SK-MEL-5 (cell line): ENCODE results near the gene CFDP1. TPM values are rescaled to one million over a fixed set of nuclear protein-coding genes. Genes with fewer than 3 reads are reported as not detected.
"Not testable (repeated sequence)": the region's sequence is repeated elsewhere in the genome, so short reads cannot be mapped to it uniquely, and the experiment has no call there.

Experiments
- DNase-seq: peaks from one replicate; pipeline ENCODE4 v3.0.0-alpha.2; 2016; ENCODE audit warnings: low read depth, low spot score
- in situ Hi-C: cut with HindIII; loops from 2 replicates; pipeline ENCODE4 v1.10.0; 2016; ENCODE audit warnings: low sequenced_read_pairs, high pct_unique_total_duplicates, low pct_unique_long_range_greater_than_20kb
- polyA plus RNA-seq, 2 experiments: library from polyadenylated mRNA; depleted of rRNA; stranded (reverse); fragments of >200 nt; gene quantifications; 2 replicates each; pipeline ENCODE4 v1.2.3, GENCODE V29; 2015
- total RNA-seq: library from RNA; depleted of rRNA; stranded (reverse); fragments of >200 nt; shearing (Covaris generic); gene quantifications from 2 replicates; pipeline ENCODE4 v1.2.3, GENCODE V29; 2014; rRNA removed

The CFDP1 gene
- total RNA-seq: 24.8 and 25.1 TPM in 2 replicates
- polyA plus RNA-seq (2015; cell fraction: cytosol; rRNA removed): 13.0 and 21.7 TPM in 2 replicates
- 28.4 and 36.6 TPM in 2 replicates for polyA plus RNA-seq (2015; cell fraction: nucleus; rRNA removed)

DNA sequence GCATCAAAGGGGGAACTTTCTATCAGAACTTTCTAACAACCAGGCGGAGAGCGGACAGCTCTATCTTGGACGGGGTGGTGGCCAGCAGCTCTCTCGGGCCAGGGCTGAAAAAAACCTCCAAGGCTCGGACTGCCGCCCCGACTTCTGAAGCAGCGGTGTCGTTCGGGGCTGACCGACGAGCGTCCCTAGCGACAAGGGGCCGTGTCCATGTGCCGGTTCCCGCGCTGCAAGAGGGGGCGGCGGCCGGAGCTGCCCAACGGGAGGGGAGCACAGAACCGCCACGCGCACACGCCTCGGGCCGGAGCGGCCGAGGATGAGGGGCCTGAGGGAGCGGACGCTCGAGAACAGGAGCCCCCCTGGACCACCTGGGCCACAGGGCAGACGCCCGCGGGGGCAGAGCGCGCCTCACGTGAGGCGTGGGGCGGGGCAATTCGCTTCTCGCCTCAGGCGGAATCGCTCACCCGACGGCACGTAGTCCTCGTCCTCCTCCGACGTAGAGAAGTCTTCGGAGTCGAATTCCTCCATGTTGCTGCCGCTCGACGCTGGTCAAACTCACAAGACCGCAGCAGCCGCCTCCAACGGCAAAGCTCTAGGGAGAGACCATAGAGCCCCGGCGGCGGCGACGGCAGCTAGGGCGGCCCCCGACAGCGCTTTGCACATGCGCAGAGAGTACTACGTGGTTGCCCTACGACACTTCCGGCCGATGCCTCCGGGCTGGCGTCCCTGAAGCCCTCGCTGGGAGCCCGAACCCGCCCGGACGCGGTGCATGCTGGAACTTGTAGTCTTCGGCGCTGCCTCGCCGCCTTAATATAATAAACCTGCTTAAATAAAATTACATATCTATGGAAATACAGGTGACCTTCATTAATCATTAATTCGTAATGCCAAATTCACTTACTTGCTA, at the start of gene CFDP1:
Gene CFDP1, minus strand, starts transcription at position 676 of the 904 bp plus-strand sequence. Its CDS starts 151 bp downstream, at position 525.
- in situ Hi-C loops: no loop called here
- DNase-seq: peak; percentile 94

DNA sequence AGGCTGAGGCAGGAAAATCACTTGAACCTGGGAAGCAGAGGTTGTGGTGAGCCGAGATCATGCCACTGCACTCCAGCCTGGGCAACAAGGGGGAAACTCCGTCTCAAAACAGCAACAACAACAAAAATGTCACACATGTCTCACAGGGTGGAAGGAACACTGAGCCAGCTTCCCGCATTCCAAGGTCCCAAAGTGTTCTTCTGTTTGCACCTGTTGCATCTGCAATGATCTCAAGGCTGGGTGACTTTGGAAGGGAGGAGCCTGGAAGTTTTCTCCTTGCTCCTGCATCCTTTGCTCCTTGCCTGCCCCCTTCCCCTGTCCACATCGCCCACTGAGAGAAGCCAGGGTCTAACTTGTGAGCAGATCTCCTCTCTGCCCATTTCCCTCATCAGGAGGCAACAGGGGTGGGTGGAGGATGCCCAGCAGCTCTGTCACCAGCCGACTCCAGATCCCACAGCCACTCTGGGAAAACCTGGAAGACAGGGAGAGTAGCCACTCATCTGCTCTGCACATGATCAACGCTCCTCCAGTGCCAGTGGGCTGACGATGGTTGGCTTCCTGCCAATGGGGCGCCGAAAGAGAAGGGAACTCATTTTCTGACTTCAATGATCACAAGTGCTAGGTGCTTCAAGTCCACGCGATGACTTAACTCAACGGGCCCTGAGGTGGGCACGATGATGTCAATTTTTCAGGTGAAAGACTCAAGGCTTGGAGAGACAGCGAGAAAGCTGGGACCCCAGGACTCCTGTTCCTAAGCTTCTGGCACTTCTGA, 49.3 kb upstream of the CFDP1 start:
- no peak for DNase-seq
- in situ Hi-C loops: no loop called here

DNA sequence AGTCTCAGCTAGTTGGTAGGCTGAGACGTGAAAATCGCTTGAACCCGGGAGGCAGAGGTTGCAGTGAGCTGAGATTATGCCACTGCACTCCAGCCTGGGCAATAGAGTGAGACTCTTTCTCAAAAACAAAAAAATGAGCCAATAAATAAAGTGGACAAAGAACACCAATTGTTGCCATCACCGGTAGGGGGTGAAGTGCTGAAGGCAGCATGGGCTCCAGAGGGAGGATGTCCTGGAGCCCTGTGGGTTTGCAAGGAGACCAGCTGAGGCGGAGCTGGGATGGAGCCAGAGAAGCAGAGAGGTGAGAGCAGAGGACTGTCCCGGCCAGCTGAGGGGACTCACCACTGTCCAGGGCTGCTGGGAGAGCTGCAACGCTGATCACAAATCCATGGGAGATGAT, 48.2 kb upstream of the CFDP1 start:
- in situ Hi-C loops: no loop called here
- DNase-seq: peak; percentile 40

DNA sequence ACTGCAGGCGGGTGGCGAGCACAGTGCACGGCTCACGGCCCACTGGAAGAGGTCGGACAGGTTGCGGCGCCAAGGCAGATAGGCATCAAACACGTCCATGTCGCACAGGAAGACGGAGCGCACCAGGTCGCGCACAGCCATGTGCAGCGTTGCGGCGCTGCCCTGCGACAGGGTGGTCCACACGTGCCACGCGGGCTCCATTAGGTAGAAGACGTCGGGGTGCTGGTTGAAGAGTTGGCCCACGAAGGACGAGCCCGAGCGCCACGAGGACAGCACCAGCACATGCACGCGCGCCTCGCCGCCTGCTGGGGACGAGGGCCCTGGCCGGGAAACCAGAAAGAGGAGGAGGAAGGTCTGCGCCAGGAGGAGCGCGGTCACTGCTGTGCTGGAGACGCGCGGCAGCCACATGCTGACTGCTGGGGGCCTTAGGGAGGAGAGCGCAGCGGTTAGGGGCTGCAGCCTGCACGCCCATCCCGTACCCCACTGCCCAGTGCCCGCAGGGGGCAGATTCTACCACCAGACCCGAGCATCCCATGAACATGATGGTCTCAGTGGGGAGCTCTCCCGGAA, 46.2 kb upstream of the CFDP1 start:
- in situ Hi-C loops: no loop called here
- no peak for DNase-seq

DNA sequence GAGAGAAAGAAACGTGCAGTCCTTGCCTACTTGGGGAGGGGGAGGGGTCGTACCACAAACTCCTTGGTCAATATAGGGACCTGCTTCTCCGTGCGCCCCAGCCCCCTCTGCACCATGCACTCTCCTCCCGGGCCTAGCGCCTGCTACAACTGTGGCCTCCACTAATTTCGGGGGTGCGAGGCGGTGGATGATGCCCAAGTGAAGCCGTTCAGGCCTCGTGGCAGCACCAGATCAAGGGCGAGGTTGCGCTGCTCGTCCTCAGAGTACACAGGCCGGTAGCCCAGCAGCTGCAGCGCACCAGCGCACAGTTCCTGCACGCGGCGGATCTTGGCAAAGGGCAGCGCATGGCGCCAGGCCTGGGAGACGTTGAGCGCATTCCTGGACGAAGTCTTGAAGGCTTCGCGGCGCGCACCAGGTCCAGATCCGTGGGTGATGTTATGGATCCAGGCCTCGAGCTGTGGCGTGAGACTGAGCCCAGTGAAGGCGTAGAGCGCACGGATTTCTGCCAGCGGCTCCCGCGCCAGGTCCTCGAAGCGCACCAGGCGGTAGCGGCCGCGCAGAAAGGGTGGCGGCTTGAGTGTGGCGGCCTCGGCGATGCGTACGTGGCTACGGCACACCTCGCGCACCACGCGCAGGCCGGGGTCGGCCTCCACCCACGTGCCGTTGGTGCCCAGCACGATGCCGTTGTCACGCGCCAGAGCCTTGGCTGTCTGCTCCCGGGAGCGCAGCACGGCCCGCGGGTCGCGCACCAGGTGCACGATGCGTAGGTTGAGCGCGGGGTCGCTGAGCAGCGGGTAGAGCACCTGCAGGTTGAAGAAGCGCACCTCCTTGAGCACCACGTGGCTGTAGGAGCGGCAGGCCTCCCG, 45.4 kb upstream of the CFDP1 start:
- in situ Hi-C loops: no loop called here
- no peak for DNase-seq

DNA sequence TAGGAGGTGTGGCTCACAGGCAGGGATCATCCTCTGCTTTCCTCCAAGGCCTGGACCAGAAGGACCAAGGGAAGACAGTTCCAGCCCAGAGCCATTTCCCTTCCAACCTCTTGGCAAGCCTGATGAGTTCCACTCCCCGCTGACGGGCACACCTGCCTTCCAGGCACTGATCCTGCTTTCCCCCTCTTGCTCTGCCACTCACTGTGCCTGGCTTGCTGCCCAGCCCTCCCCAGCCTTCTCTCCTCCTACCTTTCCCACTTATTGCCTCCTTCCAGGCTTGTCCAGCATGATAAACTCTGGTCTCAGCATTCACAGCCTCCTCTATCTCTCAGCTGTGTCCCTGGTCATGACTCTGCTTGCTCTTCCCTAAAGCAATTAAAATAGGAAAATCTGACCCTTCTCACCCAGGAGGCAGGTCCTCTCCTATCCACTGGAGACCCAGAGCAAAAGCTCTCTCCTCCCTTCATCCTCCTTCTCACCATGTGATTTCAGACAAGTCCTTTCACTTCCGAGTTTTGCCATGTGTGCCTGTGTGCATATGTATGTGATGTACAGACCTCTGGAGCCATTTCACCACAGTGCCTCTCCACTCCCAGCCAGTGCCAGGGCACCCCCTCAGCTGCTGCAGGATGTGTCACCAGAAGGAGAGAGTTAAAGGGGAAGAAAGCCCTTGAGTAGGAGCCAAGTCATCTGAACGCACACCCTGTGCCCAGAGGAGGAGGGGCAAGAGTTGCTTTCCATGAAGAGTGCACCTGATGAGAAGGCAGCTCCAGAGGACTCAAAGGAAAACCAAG, 44.6 kb upstream of the CFDP1 start:
- in situ Hi-C loops: no loop called here
- no peak for DNase-seq

DNA sequence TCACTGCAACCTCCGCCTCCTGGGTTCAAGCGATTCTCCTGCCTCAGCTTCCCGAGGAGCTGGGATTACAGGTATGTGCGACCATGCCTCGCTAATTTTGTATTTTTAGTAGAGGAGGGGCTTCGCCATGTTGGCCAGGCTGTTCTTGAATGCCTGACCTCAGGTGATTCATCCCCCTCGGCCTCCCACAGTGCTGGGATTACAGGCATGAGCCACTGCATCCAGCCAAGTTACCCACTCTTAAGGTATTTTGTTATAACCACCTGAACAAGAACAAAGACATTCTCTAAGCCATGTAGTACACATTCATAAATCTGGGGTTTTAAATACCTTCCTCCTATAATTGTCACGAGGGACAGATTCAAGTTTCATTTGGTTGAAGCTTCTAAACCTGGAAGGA, 43.5 kb upstream of the CFDP1 start:
- DNase-seq: no peak
- in situ Hi-C loops: no loop called here

DNA sequence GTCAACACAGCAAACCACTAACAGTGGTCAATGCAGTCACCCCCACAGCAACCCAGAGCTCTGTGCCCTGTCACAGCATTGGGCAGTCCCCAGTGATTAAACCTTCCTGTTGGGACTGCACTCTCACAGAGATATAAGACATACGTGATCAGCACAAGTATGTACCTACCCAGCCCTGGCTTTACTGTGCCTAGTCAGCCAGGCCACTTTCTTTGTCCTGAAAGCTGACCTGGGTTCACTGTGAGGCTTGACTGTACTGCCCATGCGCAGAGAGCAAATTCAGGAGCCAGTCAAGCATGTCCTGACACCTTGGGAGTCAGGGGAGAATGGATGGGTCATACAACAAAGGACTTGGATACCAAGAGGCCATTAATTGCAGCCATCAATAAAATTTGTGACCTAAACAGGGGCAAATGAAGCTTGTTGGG, 42.1 kb upstream of the CFDP1 start:
- in situ Hi-C loops: no loop called here

DNA sequence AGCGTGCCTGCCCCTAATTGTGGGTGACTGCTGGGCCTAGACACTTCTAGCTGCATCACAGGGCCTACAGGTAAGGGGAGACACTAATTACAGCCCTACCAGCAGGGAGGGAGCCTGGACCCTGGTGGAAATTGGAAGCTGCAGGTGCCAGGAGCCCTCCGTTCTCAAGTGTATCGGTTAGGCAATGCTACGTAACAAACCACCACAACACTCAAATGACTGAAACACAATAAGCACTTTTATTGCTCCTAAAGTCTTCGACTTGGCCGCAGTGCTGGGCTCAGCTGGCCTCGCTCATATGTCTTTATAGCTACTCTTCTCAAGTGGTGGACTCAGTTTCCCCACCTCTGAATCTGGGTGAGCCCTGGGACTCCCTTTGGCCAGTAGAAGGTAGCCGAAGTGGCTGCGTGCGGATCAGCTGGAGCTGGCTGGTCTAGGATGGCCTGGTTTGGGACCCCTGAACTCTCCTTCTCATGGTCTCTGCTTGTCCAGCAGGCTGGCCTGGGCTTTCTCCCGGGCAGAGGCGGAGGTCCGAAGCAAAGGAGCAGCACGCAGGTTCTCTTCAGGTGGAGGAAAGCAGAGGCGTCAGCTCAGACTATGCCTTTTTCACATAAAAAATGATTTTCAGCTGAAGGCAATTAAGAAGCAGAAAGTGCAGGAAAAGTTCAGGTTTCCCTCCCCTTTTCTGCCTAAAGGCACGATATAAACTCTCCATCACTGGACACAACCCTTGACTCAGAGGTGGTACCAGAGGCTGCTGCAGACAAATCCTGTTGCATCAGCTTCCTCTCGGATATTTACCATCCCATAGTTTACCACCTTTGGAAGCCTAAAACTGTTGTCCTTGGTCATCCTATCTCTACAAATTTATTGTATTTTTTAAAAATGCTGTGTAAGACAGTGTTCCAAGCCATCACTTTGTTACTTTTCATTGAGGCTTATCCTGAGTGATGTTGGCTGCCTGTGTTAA, 39.9 kb upstream of the CFDP1 start:
- in situ Hi-C loops: no loop called here

More for the DNA sequence above, 42.1 kb upstream of the CFDP1 start:
- no peak for DNase-seq

DNA sequence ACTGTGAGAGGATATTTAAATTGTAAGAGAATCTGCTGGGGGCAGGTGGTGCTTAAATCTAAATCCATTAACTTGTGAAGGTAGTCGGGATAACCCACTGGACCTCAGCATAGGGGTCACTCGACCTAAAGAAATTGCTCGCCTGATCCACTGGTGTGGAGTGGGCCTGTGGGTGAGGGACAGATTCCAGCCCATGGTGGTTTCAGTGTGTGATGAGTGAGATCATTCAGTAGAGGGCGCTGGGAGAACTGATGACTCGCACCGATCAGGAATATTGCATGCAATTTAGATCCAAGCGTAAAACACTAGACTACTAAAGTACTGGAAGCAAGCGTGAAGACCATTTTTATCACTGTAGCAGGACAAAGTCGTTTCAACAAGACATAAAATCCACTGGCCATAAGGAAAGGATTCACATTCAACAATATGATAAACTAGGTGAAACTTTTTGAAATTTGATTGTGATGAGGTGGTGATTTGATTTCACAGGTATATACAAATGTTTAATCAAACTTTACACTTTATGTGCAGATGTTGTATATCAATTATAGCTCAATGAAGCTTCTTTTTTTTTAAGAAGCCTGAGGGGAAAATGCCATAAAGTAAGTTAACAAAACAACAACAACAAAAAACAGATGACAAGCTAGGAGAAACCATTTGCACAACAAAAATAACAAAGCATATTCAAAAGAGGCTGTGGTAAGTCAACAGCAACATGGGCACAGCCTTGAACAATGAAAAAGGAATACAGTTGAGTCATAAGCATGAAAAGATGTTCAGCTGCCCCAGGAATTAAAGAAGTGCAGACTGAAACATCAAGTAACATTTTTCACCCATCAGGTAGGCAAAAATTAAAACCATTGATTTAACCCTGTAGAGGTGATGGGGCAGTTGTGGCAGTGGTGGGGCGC, 38.7 kb upstream of the CFDP1 start:
- in situ Hi-C loops: no loop called here
- peak; percentile 74 for DNase-seq

More for the DNA sequence above, 39.9 kb upstream of the CFDP1 start:
- DNase-seq: no peak

DNA sequence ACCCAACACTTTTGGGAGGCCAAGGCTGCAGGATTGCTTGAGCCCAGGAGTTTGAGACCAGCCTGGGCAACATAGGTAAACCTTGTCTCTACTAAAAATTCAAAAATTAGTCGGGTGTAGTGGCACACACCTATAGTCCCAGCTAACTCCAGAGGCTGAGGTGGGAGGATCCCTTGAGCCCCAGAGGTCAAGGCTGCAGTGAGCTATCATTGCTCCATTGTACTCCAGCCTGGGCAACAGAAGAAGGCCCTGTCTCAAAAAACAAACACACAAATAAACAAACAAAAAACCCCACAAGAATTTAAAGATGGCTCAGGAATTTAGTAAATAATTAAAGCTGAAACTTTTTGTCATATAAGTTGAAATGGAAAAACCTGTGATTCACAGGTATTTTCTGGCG, 33.5 kb upstream of the CFDP1 start:
- in situ Hi-C loops: no loop called here
- no peak for DNase-seq

DNA sequence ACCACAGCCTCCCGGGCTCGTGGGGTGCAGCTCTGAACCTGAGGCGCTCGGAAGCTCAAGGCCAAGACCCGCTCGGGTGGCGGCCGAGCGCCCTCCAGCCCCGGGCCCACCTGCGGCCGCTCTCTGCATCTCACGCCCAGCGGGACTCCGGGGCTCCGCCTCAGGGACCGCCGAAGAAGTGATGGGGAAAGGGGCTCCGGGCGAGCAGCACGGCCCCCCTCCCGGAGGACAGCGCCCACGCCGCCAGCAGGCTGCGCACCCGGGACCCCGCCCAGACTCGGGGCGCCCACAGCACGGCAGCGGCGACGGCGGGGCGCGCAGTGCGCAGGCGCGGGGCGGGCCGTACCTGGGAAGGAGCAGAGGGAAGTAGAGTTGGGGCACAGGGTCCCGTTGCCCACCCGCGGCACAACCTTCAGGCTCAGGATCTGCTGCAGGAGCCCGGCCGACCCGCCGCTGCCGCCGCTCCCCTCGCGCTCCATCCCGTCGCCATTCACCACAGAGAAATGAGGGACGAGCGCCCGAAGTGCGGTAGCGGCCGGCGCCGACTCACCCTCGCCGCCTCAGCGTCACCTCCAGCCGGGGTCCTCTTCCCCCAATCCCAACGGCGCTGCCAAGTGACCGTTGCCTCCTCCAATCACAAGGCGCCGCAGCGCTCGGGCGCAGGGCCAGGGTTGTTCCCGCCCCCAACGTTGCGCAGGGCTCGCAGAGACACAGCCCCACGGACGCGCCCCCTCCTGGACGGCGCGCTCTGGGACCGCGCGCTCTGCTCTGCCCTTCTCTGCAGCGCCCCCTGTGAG, 31.0 kb upstream of the CFDP1 start, which contains the start of gene TMEM170A:
Gene TMEM170A, minus strand, starts transcription at position 568 of the 797 bp plus-strand sequence. Its CDS starts 89 bp downstream, at position 479.
- in situ Hi-C loops: no loop called here
- peak; percentile 96 for DNase-seq

DNA sequence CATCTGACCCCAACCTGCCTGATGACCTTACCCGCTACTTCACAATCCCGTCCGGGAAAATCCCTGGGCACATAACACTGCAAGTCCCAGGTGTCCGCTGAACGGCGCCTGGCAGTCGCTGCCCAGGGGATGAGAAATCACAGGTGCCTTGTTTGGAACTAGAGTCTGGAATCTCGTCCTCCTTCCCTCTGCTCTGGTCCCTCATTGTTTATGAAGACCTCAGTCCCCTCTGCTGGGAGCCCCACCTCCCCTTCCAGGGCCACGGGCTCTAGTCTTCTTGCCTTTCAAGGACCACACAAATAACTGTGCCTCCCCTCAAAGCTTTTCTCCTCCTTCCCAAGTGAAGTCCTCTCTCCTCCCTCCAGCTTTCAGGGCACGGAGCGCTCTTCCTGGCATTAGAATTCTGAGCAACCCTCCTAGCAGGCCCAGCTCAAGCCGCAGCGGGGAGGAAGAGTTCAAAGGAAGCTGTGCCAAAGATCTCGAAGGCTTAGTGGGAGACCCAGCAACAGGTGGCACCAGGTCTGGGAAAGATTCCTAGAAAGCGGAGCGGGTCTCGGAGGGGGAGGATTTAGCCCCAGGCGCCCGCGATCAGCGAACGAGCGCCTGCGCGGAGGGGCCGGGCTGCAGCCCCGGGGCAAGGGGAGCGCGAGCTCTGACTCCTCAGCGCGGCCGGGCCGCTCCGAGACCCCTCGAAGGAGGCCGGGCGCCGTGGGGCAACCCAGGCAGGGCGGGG, 30.3 kb upstream of the CFDP1 start:
- in situ Hi-C loops, DNase-seq: not testable (repeated sequence)
